HG02981 (cell line): ENCODE measurements around the gene VASH2.
A peak's percentile ranks its signal among the peaks of the same experiment; 100 is the strongest.
"Not testable (repeated sequence)": the region's sequence is repeated elsewhere in the genome, so short reads cannot be mapped to it uniquely, and the experiment has no call there.

Experiments
- ATAC-seq: cut with Tn5 transposase; IDR thresholded peaks from one replicate; pipeline ENCODE4 v1.9.1; 2021; ENCODE audit warnings: mild to moderate bottlenecking, moderate library complexity; ENCODE audit not compliant: unreplicated experiment

VASH2 gene

GRCh38 chr1:212954514-212954913 is 4.2 kb downstream of the VASH2 start:
- ATAC-seq: no peak

- ATAC-seq: no peak
Observed at GRCh38 chr1:212955098-212955497, 4.8 kb downstream of the VASH2 start.

GRCh38 chr1:212955961-212956620 is 5.8 kb downstream of the VASH2 start:
- ATAC-seq: no peak

GRCh38 chr1:212957546-212957945 is 7.2 kb downstream of the VASH2 start:
- ATAC-seq: no peak

GRCh38 chr1:212958175-212958574 is 7.8 kb downstream of the VASH2 start:
- ATAC-seq: no peak

- ATAC-seq: peak; percentile 71
Observed at GRCh38 chr1:212959266-212960220, 9.2 kb downstream of the VASH2 start.

- ATAC-seq: no peak
Observed at GRCh38 chr1:212960932-212961331, 10.6 kb downstream of the VASH2 start.

- ATAC-seq: no peak
Observed at GRCh38 chr1:212962509-212962908, 12.2 kb downstream of the VASH2 start.

GRCh38 chr1:212964102-212964501 is 13.8 kb downstream of the VASH2 start:
- no peak for ATAC-seq

GRCh38 chr1:212964993-212965392 is 14.7 kb downstream of the VASH2 start:
- ATAC-seq: not testable (repeated sequence)

- no peak for ATAC-seq
Observed at GRCh38 chr1:212966616-212967015, 16.3 kb downstream of the VASH2 start.

- ATAC-seq: peak; percentile 63
Observed at GRCh38 chr1:212967801-212968200, 17.5 kb downstream of the VASH2 start.

GRCh38 chr1:212968368-212968863 is 18.1 kb downstream of the VASH2 start:
- ATAC-seq: peak; percentile 51

- no peak for ATAC-seq
Observed at GRCh38 chr1:212970085-212970484, 19.7 kb downstream of the VASH2 start.

GRCh38 chr1:212971312-212971711 is 21.0 kb downstream of the VASH2 start:
- ATAC-seq: no peak

- no peak for ATAC-seq
Observed at GRCh38 chr1:212973426-212973825, 23.1 kb downstream of the VASH2 start.

- ATAC-seq: no peak
Observed at GRCh38 chr1:212973899-212974298, 23.6 kb downstream of the VASH2 start.

- ATAC-seq: no peak
Observed at GRCh38 chr1:212974711-212975110, 24.4 kb downstream of the VASH2 start.

- no peak for ATAC-seq
Observed at GRCh38 chr1:212975111-212975918, 25.0 kb downstream of the VASH2 start.

- no peak for ATAC-seq
Observed at GRCh38 chr1:212976586-212976985, 26.2 kb downstream of the VASH2 start.
